IPS-NIHi11 (cell line): ENCODE data around the gene PURA.
A peak's percentile ranks its signal among the peaks of the same experiment; 100 is the strongest.

ENCODE experiments used
- DNase-seq: peaks from one replicate; pipeline ENCODE4 v3.0.0; 2012; ENCODE audit warnings: mixed read lengths, low spot score

Gene PURA

GRCh38 chr5:140113699-140114263 is at the start of gene PURA:
Gene PURA, plus strand, starts transcription at chr5:140114109. Its CDS starts 73 bp downstream, at chr5:140114182.
- DNase-seq = peak; percentile 92

GRCh38 chr5:140072812-140073211 is 41.1 kb upstream of the PURA start:
- no peak for DNase-seq

- no peak for DNase-seq
These were observed 40.6 kb upstream of the PURA start for GRCh38 chr5:140073296-140073695.

GRCh38 chr5:140075371-140075770 is 38.5 kb upstream of the PURA start:
- DNase-seq = no peak

GRCh38 chr5:140076142-140076541 is 37.8 kb upstream of the PURA start:
- no peak for DNase-seq

- DNase-seq = no peak
These were observed 37.1 kb upstream of the PURA start for GRCh38 chr5:140076788-140077187.

- no peak for DNase-seq
These were observed 30.8 kb upstream of the PURA start for GRCh38 chr5:140083120-140083519.

- no peak for DNase-seq
These were observed 30.3 kb upstream of the PURA start for GRCh38 chr5:140083650-140084049.

GRCh38 chr5:140084541-140084940 is 29.4 kb upstream of the PURA start:
- DNase-seq = no peak

GRCh38 chr5:140090251-140090650 is 23.7 kb upstream of the PURA start:
- DNase-seq = no peak

GRCh38 chr5:140093179-140093578 is 20.7 kb upstream of the PURA start:
- DNase-seq = no peak

GRCh38 chr5:140093866-140094265 is 20.0 kb upstream of the PURA start:
- DNase-seq = no peak

GRCh38 chr5:140094889-140095288 is 19.0 kb upstream of the PURA start:
- DNase-seq = no peak

GRCh38 chr5:140101179-140101578 is 12.7 kb upstream of the PURA start:
- no peak for DNase-seq

- no peak for DNase-seq
These were observed 10.8 kb upstream of the PURA start for GRCh38 chr5:140103154-140103553.

GRCh38 chr5:140104100-140104499 is 9.8 kb upstream of the PURA start:
- DNase-seq = no peak

- no peak for DNase-seq
These were observed 7.8 kb upstream of the PURA start for GRCh38 chr5:140106101-140106500.

- peak; percentile 12 for DNase-seq
These were observed 7.1 kb upstream of the PURA start for GRCh38 chr5:140106805-140107311.

GRCh38 chr5:140107312-140108092 is 6.4 kb upstream of the PURA start:
- DNase-seq = peak; percentile 92

- DNase-seq = peak; percentile 33
These were observed 5.6 kb upstream of the PURA start for GRCh38 chr5:140108093-140109017.

GRCh38 chr5:140109018-140109758 is 4.7 kb upstream of the PURA start:
- no peak for DNase-seq
